ENCODE results near the gene LPAR1.

The LPAR1 gene

DNA sequence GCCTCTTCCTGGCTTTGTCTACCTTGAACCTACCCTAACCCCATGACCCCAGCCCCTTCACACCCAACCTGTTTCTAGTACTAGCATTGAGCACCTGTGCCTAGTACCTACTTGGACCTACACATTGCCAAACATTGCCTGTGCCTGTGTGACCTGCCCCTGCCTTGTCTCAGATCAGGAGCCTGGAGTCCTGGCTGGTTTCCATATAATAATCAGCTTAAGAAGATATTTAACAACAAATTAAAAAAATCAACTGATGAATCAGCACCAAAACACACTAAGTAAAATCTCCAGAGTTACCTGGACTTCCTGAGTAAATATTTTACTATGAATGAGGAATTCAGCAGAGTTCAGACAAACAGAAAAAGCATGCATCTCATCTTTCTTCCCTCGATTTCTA, 17.7 kb downstream of the LPAR1 start:
- Histone ChIP-seq H3K9me2 (replicated peaks; ENCODE audit: insufficient read depth, low read length) (no peaks in the 10 kb centered on the region), H3K27ac (ENCODE audit: low read length) (no peak overlapping the region), H3K9me3 (replicated peaks; ENCODE audit: insufficient read depth, low read length) (no peaks in the 10 kb centered on the region), H2AFZ (ENCODE audit: low read length) (no peak overlapping the region), H3F3A (ENCODE audit: insufficient read depth, low read length) (no peaks in the 10 kb centered on the region), H4K20me1 (ENCODE audit: insufficient read depth, low read length) (no peaks in the 10 kb centered on the region), H3K27me3 (replicated peaks; ENCODE audit: insufficient read depth, low read length) (no peaks in the 10 kb centered on the region), H3K4me1 (ENCODE audit: low read length) (no peaks in the 10 kb centered on the region), H3K4me2 (ENCODE audit: low read depth, low read length) (no peak overlapping the region), H3K4me3 (ENCODE audit: low read length) (no peak overlapping the region), H3K9ac (ENCODE audit: low read length) (no peak overlapping the region), H3K36me3 (replicated peaks; ENCODE audit: insufficient read depth, low read length) (no peaks in the 10 kb centered on the region), H3K79me2 (ENCODE audit: low read length) (no peaks in the 10 kb centered on the region)
- no peak for TF ChIP-seq EZH2phosphoT487 (IDR thresholded peaks at IDR 0.05; ENCODE audit: low read length)
- TF ChIP-seq EZH2 (optimal IDR thresholded peaks at IDR 0.05; ENCODE audit: low read depth, low read length): no peak
- TF ChIP-seq, protein P1, sequence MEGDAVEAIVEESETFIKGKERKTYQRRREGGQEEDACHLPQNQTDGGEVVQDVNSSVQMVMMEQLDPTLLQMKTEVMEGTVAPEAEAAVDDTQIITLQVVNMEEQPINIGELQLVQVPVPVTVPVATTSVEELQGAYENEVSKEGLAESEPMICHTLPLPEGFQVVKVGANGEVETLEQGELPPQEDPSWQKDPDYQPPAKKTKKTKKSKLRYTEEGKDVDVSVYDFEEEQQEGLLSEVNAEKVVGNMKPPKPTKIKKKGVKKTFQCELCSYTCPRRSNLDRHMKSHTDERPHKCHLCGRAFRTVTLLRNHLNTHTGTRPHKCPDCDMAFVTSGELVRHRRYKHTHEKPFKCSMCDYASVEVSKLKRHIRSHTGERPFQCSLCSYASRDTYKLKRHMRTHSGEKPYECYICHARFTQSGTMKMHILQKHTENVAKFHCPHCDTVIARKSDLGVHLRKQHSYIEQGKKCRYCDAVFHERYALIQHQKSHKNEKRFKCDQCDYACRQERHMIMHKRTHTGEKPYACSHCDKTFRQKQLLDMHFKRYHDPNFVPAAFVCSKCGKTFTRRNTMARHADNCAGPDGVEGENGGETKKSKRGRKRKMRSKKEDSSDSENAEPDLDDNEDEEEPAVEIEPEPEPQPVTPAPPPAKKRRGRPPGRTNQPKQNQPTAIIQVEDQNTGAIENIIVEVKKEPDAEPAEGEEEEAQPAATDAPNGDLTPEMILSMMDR (IDR thresholded peaks at IDR 0.05; ENCODE audit: low read length): no peak
- no peak for DNase-seq

DNA sequence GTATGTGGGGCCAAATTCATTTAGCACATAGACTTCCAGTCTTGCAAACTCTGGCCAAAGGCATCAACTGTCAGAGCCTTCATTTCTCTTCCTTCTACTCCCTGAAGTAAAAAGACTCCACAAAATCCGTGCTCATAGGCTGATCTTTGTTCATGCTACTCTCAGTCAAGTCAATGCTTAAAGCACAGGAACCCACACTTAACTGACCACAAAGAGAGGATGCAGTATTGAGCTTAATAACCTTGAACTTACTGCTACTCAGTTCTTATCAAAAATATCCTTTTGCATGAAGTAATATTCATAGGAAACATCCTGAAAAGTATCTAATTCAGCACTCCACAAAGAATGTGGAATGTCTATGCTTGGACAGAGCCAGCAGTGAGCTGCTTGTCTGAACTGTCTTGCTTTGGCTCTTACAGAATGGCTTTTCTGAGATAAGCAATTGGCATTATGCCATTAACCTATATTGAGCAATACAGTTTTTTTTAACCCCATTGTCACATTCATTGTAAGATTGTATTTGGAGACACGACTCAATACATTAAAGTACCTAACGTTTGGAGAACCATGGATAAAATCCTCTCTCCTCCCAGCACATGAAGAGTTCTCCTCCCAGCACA, 21.7 kb downstream of the LPAR1 start:
- DNase-seq: no peak
- Histone ChIP-seq H3F3A (ENCODE audit: insufficient read depth, low read length) (no peaks in the 10 kb centered on the region), H3K27ac (ENCODE audit: low read length) (no peak overlapping the region), H3K9ac (ENCODE audit: low read length) (no peak overlapping the region), H3K79me2 (ENCODE audit: low read length) (no peaks in the 10 kb centered on the region), H4K20me1 (ENCODE audit: insufficient read depth, low read length) (no peaks in the 10 kb centered on the region), H3K4me1 (ENCODE audit: low read length) (no peaks in the 10 kb centered on the region), H3K27me3 (replicated peaks; ENCODE audit: insufficient read depth, low read length) (no peaks in the 10 kb centered on the region), H3K4me2 (ENCODE audit: low read depth, low read length) (no peak overlapping the region), H3K9me3 (replicated peaks; ENCODE audit: insufficient read depth, low read length) (no peaks in the 10 kb centered on the region), H3K36me3 (replicated peaks; ENCODE audit: insufficient read depth, low read length) (no peaks in the 10 kb centered on the region), H3K4me3 (ENCODE audit: low read length) (no peak overlapping the region), H3K9me2 (replicated peaks; ENCODE audit: insufficient read depth, low read length) (no peaks in the 10 kb centered on the region), H2AFZ (ENCODE audit: low read length) (no peak overlapping the region)
- TF ChIP-seq EZH2phosphoT487 (IDR thresholded peaks at IDR 0.05; ENCODE audit: low read length) (no peak), EZH2 (optimal IDR thresholded peaks at IDR 0.05; ENCODE audit: low read depth, low read length) (no peak)
- TF ChIP-seq, protein P1 (IDR thresholded peaks at IDR 0.05; ENCODE audit: low read length): no peak

GRCh38 chr9:111016016-111016415, 22.3 kb downstream of the LPAR1 start:
- H4K20me1 ChIP-seq (ENCODE audit: insufficient read depth, low read length): no peaks in the 10 kb centered on the region
- H3K79me2 ChIP-seq (ENCODE audit: low read length): no peaks in the 10 kb centered on the region
- H3K4me3 ChIP-seq (ENCODE audit: low read length): no peak overlapping the region
- H3K9ac ChIP-seq (ENCODE audit: low read length): no peak overlapping the region
- no peaks in the 10 kb centered on the region for H3K9me2 ChIP-seq (replicated peaks; ENCODE audit: insufficient read depth, low read length)
- TF ChIP-seq, protein P1 (IDR thresholded peaks at IDR 0.05; ENCODE audit: low read length): no peak
- TF ChIP-seq EZH2phosphoT487 (IDR thresholded peaks at IDR 0.05; ENCODE audit: low read length) (no peak), EZH2 (optimal IDR thresholded peaks at IDR 0.05; ENCODE audit: low read depth, low read length) (no peak)
- H3K27ac ChIP-seq (ENCODE audit: low read length): no peak overlapping the region
- no peak for DNase-seq
- H3F3A ChIP-seq (ENCODE audit: insufficient read depth, low read length): no peaks in the 10 kb centered on the region
- no peaks in the 10 kb centered on the region for H3K36me3 ChIP-seq (replicated peaks; ENCODE audit: insufficient read depth, low read length)
- no peaks in the 10 kb centered on the region for H3K27me3 ChIP-seq (replicated peaks; ENCODE audit: insufficient read depth, low read length)
- H2AFZ ChIP-seq (ENCODE audit: low read length): no peak overlapping the region
- H3K9me3 ChIP-seq (replicated peaks; ENCODE audit: insufficient read depth, low read length): no peaks in the 10 kb centered on the region
- H3K4me1 ChIP-seq (ENCODE audit: low read length): no peaks in the 10 kb centered on the region
- no peak overlapping the region for H3K4me2 ChIP-seq (ENCODE audit: low read depth, low read length)

All from MM.1S (cell line).